Heart left ventricle (tissue), 16 donors: ENCODE results near the gene C16orf89. TPM values are rescaled to one million over a fixed set of nuclear protein-coding genes. Genes with fewer than 3 reads are reported as not detected.
A peak's percentile ranks its signal among the peaks of the same experiment; 100 is the strongest.
"Not testable (repeated sequence)": the region's sequence is repeated elsewhere in the genome, so short reads cannot be mapped to it uniquely, and the experiment has no call there.

Experiments
- ATAC-seq, 4 donors: fragments of 200-7000 bp; cut with Tn5 transposase; one replicate each; pipeline ENCODE4 v1.9.1; 2020 to 2022; ENCODE audit warnings: moderate library complexity in 4 of 4, mild to moderate bottlenecking in 3 of 4, moderate number of reproducible peaks in 1 of 4
- DNase-seq, 5 donors: peaks; one replicate each; pipeline ENCODE4 v3.0.0-alpha.2; 2020
- H3K27ac ChIP-seq, 12 donors: fragments of 200-600 bp; sonication (generic) in 4 of 12; one replicate each; pipeline versions ENCODE4 v1.5.0 to v1.8.0; 2016 to 2022; ENCODE audit warnings: mild to moderate bottlenecking in 2 of 12
- H3K27me3 ChIP-seq, 9 donors: fragments of 200-600 bp; sonication (generic) in 2 of 9; one replicate each; pipeline versions ENCODE4 v1.5.1 to v1.8.0; 2016 to 2022; ENCODE audit warnings: mild to moderate bottlenecking in 3 of 9
- H3K36me3 ChIP-seq, 9 donors: fragments of 200-600 bp; sonication (generic) in 2 of 9; one replicate each; pipeline versions ENCODE4 v1.5.0 to v1.8.0; 2018 to 2022; ENCODE audit warnings: mild to moderate bottlenecking in 2 of 9
- H3K4me1 ChIP-seq, 12 donors: fragments of 200-600 bp; sonication (generic) in 4 of 12; one replicate each; pipeline versions ENCODE4 v1.5.0 to v1.8.0; 2016 to 2022; ENCODE audit warnings: mild to moderate bottlenecking in 3 of 12
- H3K4me3 ChIP-seq, 12 donors: fragments of 200-600 bp; sonication (generic) in 4 of 12; one replicate each; pipeline versions ENCODE4 v1.5.0 to v1.8.0; 2017 to 2022; ENCODE audit warnings: mild to moderate bottlenecking in 9 of 12, moderate library complexity in 4 of 12
- H3K9me3 ChIP-seq, 12 donors: fragments of 200-600 bp; sonication (generic) in 4 of 12; one replicate each; pipeline versions ENCODE4 v1.5.0 to v1.8.0; 2016 to 2022; ENCODE audit warnings: mild to moderate bottlenecking in 1 of 12
- POLR2A ChIP-seq, 2 donors: fragments of 450-650 bp; IDR thresholded peaks; one replicate each; pipeline ENCODE4 v1.6.1; 2017; ENCODE audit warnings: antibody characterized with exemption in 2 of 2, mild to moderate bottlenecking in 2 of 2, moderate library complexity in 2 of 2
- WGBS, 4 donors: extraction: QIAGEN DNeasy Blood & Tissue Kit in 2 of 4; methylation state at CpG; one replicate each; pipeline versions ENCODE4 v1.1.5 to v1.1.7; 2013 to 2018; 5-methylcytosine and 5-hydroxymethylcytosine counted together
- intact Hi-C, 10 donors: fragments of 100-400 bp; cut with DNase I; formaldehyde crosslinking; loops; one replicate each; pipeline versions ENCODE4 v1.11.1 to v1.14.2; 2022
- polyA plus RNA-seq, 2 donors: library from polyadenylated mRNA; stranded (reverse); fragments of 200-250 nt; gene quantifications; one replicate each; pipeline ENCODE4 v1.2.3, GENCODE V29; 2013
- total RNA-seq, 9 donors: library from RNA; depleted of rRNA in 2 of 9; stranded (reverse); fragments of >200 nt in 2 of 9; fragmentation: NEBNext Ultra II Directional in 3 of 9; extraction: Animal tissue kit (Norgen Biotek cat#: 25700) in 3 of 9; gene quantifications; one replicate each; pipeline versions ENCODE4 v1.1.0 to v1.2.4, GENCODE V29; 2016 to 2023
- donor health status: ischemic (EF 13 %, LVEDD 7.1; RV severe dilation, severe dysfunction).
- donor health status: healthy with polysubstance abuse.
- donor health status: DM: no; HTN: yes; CAD: no.
- donor health status: DM: no; HTN: no; CAD: no.
- donor health status: ischemic (EF 25% LVEDD 6.9; RV normal size, moderate dysfunction).
- donor health status: ischemic (EF 25% LVEDD 5.7; RV mildly dilated, moderate dysfunction).
- donor health status: healthy.
- donor health status: DM: yes; HTN: yes; CAD: no.
- donor health status: ischemic (EF 35%, LVEDD 5.7; RV mildly dilated, moderate dysfunction).
- donor health status: nonischemic (EF 11% LVEDD 7.7; RV severe dilation, severe dysfunction).
- donor health status: DM: yes; HTN: yes; CAD: no.
- donor health status: PGD.
- donor health status: ischemic (EF 29% LVEDD 5.4; RV normal size, mild dysfunction).
- donor health status: nonischemic (EF 23%, LVEDD 6.1; RV moderate dilation, normal function).

Gene C16orf89
- total and polyA plus RNA-seq, 11 donors, result 0.26 to 38.4 (median 6.3) TPM

DNA sequence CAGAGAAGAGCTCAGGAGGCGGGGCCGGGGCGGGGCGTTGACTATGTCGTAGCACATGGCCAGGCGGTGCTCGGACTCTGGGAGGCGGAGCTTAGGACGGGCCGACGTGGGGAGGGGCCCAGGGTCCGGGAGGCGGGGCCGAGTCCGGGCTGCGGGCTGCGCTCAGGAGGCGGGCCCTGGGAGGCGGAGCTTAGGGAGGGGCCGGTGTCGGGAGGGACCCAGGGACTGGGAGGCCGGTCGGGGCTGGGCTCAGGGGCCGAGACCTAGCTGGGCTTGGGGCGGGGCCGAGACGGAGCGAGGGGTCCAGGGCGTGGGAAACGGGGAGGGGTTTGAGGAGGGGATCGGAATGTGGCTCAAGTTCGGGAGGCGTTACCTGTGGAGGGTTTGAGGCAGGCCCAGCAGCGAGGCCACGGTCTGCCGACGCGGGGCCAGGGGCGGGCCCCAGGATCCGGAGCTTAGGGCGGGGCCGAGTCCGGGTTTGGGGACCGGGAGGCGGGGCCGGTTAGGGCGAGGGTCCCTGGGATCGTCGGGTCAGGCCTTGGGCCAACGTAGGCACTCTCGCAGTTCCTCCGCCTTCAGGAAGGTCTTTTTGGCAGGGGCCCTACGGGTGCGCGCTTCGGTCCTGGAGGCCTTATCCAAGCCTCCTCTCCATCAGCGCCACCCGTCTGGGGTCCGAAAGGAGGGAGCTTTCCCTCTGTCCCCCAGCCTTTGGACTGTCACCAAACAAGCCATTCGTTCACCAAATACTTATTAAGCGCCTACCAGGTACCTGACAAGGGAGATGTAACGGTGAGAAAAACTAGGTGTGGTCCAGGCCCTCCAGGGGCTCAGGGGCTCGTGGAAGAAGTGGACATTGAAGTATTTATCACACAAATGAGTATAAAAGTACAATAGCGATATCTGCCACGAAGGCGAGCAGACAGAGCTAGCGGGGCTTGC, 32.7 kb upstream of the C16orf89 start:
- H3K9me3 ChIP-seq, H3K36me3 ChIP-seq, ATAC-seq, H3K27me3 ChIP-seq, intact Hi-C loops: not testable (repeated sequence)
- TF ChIP-seq POLR2A (IDR thresholded peaks at IDR 0.05), result peak in 1 of 2 donors; percentile 11
- peak overlapping the region; percentile 27 to 95 (median 82) for H3K4me3 ChIP-seq
- peaks cover 0 to 15% (median 1%) of the 10 kb centered on the region in 12 donors for H3K4me1 ChIP-seq
- peak; percentile 74 to 87 (median 83) for DNase-seq
- WGBS, 4 donors, result 1 to 5% (median 2%) methylated on average over 19 to 57 of the region's 67 CpGs
- H3K27ac ChIP-seq, result peak overlapping the region; percentile 20 to 88 (median 83)

DNA sequence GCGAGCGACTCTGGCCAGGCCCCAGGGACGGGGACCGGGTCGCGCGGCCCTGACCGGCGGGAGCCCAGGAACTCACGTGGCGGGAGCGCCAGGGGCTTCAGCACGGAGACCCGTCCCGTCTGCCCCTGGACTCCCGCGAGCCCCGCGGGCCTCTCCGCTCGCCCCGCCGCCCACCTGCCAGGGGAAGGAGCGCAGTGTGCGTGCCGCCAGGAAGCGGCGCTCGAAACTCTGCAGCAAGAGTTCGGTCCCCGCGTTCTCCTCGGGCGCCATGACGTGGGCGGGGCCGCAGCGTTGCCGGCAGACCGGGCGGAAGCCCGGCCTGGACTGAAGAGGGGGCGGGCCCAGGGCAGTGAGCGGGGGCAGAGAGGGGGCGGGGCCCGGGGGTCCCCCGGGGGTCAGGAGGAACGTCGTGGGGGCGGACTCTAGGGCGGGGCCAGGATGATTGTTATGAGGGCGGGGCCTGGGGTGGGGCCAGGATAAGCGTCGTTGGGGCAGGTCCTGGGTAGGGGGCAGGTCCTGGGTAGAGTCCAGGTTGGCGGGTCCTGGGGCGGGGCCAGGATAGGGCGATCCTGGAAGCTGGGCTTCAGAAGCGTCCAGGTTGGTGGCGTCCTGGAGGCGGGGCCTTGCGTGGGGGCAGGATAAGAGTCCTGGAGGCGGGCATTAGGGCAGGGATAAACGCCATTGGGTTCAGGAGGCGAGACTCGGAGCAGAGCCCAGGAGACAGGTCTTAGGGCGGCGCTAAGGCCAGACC, 31.9 kb upstream of the C16orf89 start, which contains the start of gene EEF2KMT:
TSS of gene EEF2KMT (minus strand) at position 326 of the 751 bp plus-strand sequence. CDS start at position 270, 56 bp downstream.
- H3K36me3 ChIP-seq, intact Hi-C loops, H3K27me3 ChIP-seq, H3K9me3 ChIP-seq: not testable (repeated sequence)
- ATAC-seq, result peak; percentile 100
- 0 to 1% (median 1%) methylated on average over 31 to 67 of the region's 67 CpGs for WGBS, 4 donors
- peak within 1 kb of the TSS; percentile 20 to 88 (median 84) for H3K27ac ChIP-seq
- peaks cover 0 to 15% (median 1%) of the 10 kb centered on the region in 12 donors for H3K4me1 ChIP-seq
- peak within 1 kb of the TSS; percentile 60 to 95 (median 83) for H3K4me3 ChIP-seq
- peak; percentile 99 to 100 (median 99) for DNase-seq

DNA sequence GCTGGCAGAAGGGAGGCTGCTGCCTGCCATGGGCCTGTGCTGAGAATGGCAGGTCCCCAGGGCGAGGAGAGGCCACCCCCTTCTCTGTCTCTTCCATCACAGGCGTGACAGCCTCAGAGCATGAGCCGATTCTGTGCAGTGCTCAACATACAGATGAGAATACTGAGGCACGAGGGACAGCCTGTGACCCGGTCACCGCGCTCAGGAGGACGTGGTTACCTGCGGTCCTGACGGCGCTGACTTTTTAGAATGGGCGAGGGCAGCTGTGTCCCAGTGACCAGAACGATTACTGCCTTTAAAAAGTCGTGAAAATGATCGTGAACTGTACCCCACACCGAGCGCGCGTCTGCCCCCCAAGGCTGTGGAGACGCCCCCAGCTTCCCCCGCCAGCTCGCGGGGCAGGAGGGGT, 31.3 kb upstream of the C16orf89 start:
- peak overlapping the region; percentile 60 to 95 (median 82) for H3K4me3 ChIP-seq
- H3K27me3 ChIP-seq, ATAC-seq, H3K9me3 ChIP-seq, intact Hi-C loops, H3K36me3 ChIP-seq: not testable (repeated sequence)
- peak overlapping the region; percentile 5 to 88 (median 77) for H3K27ac ChIP-seq
- 1 to 2% (median 1%) methylated on average over 14 to 23 of the region's 23 CpGs for WGBS, 4 donors
- peaks cover 0 to 15% (median 1%) of the 10 kb centered on the region in 12 donors for H3K4me1 ChIP-seq
- DNase-seq, result peak in 2 of 5 donors; percentile 25 to 67

DNA sequence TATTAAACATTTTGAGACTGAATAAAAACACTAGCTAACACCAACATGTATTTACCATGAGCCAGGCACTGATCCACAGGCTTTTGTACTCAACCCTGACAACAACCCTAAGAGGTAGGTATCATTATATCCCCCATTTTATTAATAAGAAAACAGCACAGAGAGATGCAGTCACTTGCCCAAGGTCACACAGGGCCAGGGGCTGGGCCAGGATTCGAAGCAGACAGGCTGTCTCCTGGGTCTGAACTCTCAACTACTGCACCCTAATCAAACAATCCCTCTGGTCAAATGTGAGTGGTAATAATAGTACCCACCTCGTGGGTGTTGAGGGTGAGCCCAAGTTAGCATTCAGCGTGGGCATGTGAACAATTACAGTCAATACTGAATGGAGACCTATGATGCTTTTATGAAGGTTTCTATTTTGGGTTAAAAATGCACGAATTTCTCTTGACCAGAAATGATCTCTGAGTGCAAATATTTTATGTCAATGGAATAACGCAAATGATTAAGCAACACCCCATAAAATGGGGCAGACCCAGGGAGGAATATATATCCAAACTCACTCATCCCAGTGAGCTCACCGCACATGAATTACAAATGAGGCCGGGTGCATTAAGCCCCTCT, 30.8 kb upstream of the C16orf89 start:
- intact Hi-C loops, H3K9me3 ChIP-seq, H3K36me3 ChIP-seq, DNase-seq, H3K27me3 ChIP-seq, ATAC-seq: not testable (repeated sequence)
- Histone ChIP-seq H3K27ac (peak overlapping the region in 5 of 12 donors; percentile 66 to 87 (median 81)), H3K4me3 (peak overlapping the region in 9 of 12 donors; percentile 60 to 95 (median 84)), H3K4me1 (peaks cover 0 to 15% (median 1%) of the 10 kb centered on the region in 12 donors)
- 31 to 40% (median 37%) methylated on average over 5 to 7 of the region's 7 CpGs for WGBS, 4 donors

DNA sequence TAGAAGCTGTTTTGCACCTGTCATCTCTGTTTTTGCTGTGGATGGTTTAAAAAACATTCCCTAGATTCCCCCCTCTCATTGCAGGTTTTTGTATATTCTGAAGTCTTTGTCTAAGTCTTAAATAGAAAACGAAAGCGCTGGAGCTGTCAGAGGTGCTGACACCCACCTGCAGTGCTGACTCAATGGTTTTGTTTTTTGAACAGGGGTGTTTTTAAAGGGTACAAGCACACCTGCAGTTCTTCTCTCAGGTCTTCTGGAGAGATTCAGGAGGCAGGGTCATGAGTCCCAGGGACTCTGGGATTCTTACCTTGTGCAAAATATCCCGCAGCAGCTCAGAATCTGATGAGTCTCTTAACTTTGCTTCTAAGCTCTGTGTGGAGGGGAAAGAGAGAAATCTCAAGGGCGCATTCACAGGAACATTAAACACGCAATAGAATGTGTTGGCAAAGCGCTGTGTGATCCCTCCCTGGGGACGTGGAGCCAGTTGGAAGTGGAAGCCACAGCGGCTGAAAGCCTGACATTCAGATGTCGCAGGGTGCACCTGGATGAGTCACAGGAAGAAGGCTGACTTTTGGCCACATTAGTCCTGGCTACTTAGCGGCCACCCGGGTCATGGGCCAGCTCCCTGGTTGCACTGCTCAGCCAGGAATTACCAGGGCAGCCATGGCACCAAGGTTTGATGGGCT, 29.5 kb upstream of the C16orf89 start:
- H3K4me3 ChIP-seq, H3K36me3 ChIP-seq, DNase-seq, intact Hi-C loops, H3K27me3 ChIP-seq, H3K9me3 ChIP-seq, ATAC-seq, H3K27ac ChIP-seq: not testable (repeated sequence)
- H3K4me1 ChIP-seq, result peaks cover 0 to 15% (median 1%) of the 10 kb centered on the region in 12 donors
- 57 to 79% (median 63%) methylated on average over 8 to 11 of the region's 11 CpGs for whole genome bisulfite sequencing, 4 donors

DNA sequence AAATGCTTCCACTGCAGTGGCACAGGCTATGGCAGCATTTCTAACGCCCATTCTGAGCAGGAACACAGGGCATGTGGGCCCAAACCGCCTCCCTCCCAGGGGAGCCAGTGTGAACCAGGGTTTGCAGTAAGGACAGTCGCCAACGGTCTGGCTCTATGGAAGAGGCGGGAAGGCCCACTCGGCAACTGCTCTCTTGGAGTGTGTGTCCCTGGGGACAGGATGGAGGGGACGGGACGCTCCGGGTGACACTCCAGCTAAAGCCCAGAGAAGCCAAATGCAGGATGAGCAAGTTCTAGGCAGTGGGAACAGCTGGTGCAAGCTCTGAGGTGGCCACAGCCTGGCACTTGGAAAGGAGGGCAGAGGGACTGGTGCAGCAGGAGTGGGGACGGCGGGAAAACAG, 28.0 kb upstream of the C16orf89 start:
- H3K27ac ChIP-seq, ATAC-seq, H3K27me3 ChIP-seq, H3K4me3 ChIP-seq, intact Hi-C loops, H3K9me3 ChIP-seq, DNase-seq: not testable (repeated sequence)
- WGBS, 4 donors, result 67 to 92% (median 70%) methylated on average over 9 to 11 of the region's 11 CpGs
- Histone ChIP-seq H3K36me3 (peaks cover 0 to 12% (median 3%) of the 10 kb centered on the region in 9 donors), H3K4me1 (peaks cover 0 to 12% (median under 1%) of the 10 kb centered on the region in 12 donors)

DNA sequence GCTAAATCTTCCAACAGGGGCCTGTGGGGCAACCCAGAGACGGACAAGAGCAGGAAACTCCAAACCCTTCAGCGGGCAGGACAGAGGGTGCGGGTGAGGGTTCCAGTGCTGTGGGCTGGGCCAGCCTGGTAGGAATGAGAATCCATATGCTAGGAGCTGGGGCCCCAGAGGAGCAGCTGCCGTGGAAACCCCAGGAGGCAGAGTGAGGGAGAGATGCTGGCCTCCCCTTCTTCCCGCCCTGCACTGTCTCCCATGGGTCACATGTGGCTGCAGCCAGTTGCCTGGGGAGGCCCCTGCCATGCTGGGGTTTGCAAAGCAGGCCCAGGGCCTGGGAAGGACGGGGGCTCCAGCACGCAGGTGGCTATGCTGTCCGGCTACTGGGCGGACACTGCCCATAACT, 27.3 kb upstream of the C16orf89 start:
- 83 to 93% (median 88%) methylated on average over 5 to 9 of the region's 9 CpGs for WGBS, 4 donors
- H3K27ac ChIP-seq, H3K4me3 ChIP-seq, H3K27me3 ChIP-seq, ATAC-seq, H3K4me1 ChIP-seq, DNase-seq, H3K9me3 ChIP-seq, intact Hi-C loops: not testable (repeated sequence)
- peaks cover 0 to 19% (median 3%) of the 10 kb centered on the region in 9 donors for H3K36me3 ChIP-seq

DNA sequence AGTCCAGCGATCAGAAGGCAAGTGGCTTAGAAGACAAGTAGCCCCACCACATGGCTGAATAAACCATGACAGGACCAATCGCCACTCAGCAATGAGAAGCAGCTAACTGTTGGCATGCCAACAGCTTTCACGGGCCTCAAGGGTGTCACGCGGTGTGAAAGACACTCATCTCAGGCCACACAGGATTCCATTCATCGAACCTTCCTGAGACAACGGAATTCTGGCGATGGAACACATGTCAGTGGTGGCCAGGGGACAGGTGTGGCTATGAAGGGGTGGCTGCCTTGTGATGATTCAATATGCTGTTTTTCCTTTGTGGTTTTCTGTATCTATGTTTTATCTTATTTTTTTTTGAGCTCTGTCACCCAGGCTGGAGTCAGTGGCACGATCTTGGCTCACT, 24.8 kb upstream of the C16orf89 start:
- H3K4me3 ChIP-seq, intact Hi-C loops, H3K27ac ChIP-seq, H3K9me3 ChIP-seq, DNase-seq, H3K4me1 ChIP-seq, H3K27me3 ChIP-seq, ATAC-seq: not testable (repeated sequence)
- WGBS, 4 donors, result 80 to 92% (median 87%) methylated on average over 9 of the region's 9 CpGs
- peaks cover 0 to 35% (median 15%) of the 10 kb centered on the region in 9 donors for H3K36me3 ChIP-seq

DNA sequence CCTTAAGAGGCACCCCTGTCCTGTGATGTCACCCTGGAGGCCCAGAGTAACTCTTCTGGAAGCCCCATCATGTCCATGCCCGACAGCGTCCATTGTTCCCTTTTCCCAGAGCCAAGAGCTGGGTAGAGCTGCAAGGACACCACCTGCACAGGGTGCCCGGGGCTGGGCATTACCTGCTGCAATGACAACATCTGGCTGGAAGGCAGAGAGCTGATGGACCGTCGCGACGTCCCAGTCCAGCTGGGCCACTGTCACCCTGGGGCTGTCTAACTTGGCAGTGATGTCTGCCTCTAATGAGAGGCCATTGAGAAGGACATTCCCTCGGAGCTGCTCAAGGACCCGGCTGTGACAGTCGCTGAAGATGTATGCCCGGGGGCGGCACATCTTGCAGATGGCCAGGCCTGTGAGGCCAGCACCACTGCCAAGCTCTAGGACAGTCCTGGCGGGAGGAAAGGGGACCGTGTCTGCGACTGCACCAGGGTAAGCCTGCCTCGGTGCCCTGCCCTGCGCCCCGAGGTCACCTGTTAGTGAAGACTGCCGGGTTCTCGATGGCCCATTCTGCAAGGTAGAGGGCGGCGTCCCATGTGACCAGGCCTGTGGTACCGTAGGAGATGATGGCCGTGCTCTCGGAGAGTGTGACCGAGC, 24.3 kb upstream of the C16orf89 start:
- intact Hi-C loops, result loop anchor here in 1 of 10 donors (10.0 kb wide), 1 partner anchor 235 kb away; no protein-coding TSS in a partner anchor

More for the DNA sequence above, 24.3 kb upstream of the C16orf89 start:
- WGBS, 4 donors, result 90 to 93% (median 90%) methylated on average over 17 to 26 of the region's 26 CpGs
- H3K36me3 ChIP-seq, result peaks cover 0 to 38% (median 19%) of the 10 kb centered on the region in 9 donors
- not testable (repeated sequence) for H3K9me3 ChIP-seq, DNase-seq, H3K4me3 ChIP-seq, H3K27me3 ChIP-seq, H3K4me1 ChIP-seq, H3K27ac ChIP-seq, ATAC-seq
